Fibroblast of lung (primary cell): ENCODE data around the gene ITM2B. TPM values are rescaled to one million over a fixed set of nuclear protein-coding genes. Genes with fewer than 3 reads are reported as not detected.

ENCODE experiments used
- DNase-seq, 2 donors: peaks; one replicate each; pipeline versions ENCODE4 v3.0.0 to v3.0.0-alpha.2; 2010; ENCODE audit warnings: low read depth in 2 of 2
- H2AFZ ChIP-seq: 2 replicates; pipeline ENCODE4 v1.5.1; 2012; ENCODE audit warnings: low read length, control low read depth, inconsistent platforms
- H3K27ac ChIP-seq: 2 replicates; pipeline ENCODE4 v1.5.1; 2011; ENCODE audit warnings: low read length, control low read depth; ENCODE audit not compliant: insufficient read depth
- H3K27me3 ChIP-seq: 2 replicates; pipeline ENCODE4 v1.5.1; 2011; ENCODE audit warnings: mild to moderate bottlenecking, low read length; ENCODE audit not compliant: control insufficient read depth, insufficient read depth
- H3K36me3 ChIP-seq: 2 replicates; pipeline ENCODE4 v1.5.1; 2011; ENCODE audit warnings: low read length; ENCODE audit not compliant: control insufficient read depth, insufficient read depth
- H3K4me1 ChIP-seq: 2 replicates; pipeline ENCODE4 v1.5.1; 2011; ENCODE audit warnings: low read length; ENCODE audit not compliant: control insufficient read depth, insufficient read depth; ENCODE audit errors: extremely low read depth
- H3K4me2 ChIP-seq: 2 replicates; pipeline ENCODE4 v1.5.1; 2011; ENCODE audit warnings: low read length, control low read depth; ENCODE audit not compliant: insufficient read depth; ENCODE audit errors: extremely low read depth
- H3K4me3 ChIP-seq, 4 experiments: fragments of 200-600 bp in 1 of 4; sonication (generic) in 1 of 4; replicated peaks in 1 of 4; 2 replicates each; pipeline ENCODE4 v1.5.1; 2011 to 2016; ENCODE audit warnings: low read length in 4 of 4, low read depth in 3 of 4, mild to moderate bottlenecking in 3 of 4, control low read depth in 2 of 4, inconsistent platforms in 1 of 4, mixed read lengths in 1 of 4; ENCODE audit not compliant: insufficient read depth in 1 of 4; ENCODE audit errors: control extremely low read depth in 1 of 4
- H3K79me2 ChIP-seq: 2 replicates; pipeline ENCODE4 v1.5.1; 2012; ENCODE audit warnings: mild to moderate bottlenecking, low read length, inconsistent platforms; ENCODE audit not compliant: control insufficient read depth, insufficient read depth
- H3K9ac ChIP-seq: 2 replicates; pipeline ENCODE4 v1.5.1; 2011; ENCODE audit warnings: mild to moderate bottlenecking, low read length, control low read depth; ENCODE audit not compliant: insufficient read depth
- H3K9me3 ChIP-seq: 2 replicates; pipeline ENCODE4 v1.5.1; 2012; ENCODE audit warnings: low read depth, low read length; ENCODE audit not compliant: control insufficient read depth, insufficient read depth
- H4K20me1 ChIP-seq: 2 replicates; pipeline ENCODE4 v1.5.1; 2011; ENCODE audit warnings: low read length; ENCODE audit not compliant: control insufficient read depth, insufficient read depth; ENCODE audit errors: extremely low read depth
- EZH2 ChIP-seq: IDR thresholded peaks from 2 replicates; pipeline ENCODE4 v1.5.1; 2012; ENCODE audit warnings: low read length, control low read depth, mild to moderate bottlenecking; ENCODE audit errors: missing control alignments
- polyA plus RNA-seq, 2 donors: library from polyadenylated mRNA; depleted of rRNA in 1 of 2; stranded (reverse) in 1 of 2; unstranded in 1 of 2; fragments of >200 nt; gene quantifications; 2 replicates each; pipeline ENCODE4 v1.2.1, GENCODE V29; 2011 to 2012; ENCODE audit warnings: missing spikeins in 1 of 2
- total RNA-seq: library from RNA; depleted of rRNA; stranded (reverse); fragments of >200 nt; gene quantifications from 2 replicates; pipeline ENCODE4 v1.2.1, GENCODE V29; 2014
- TF ChIP-seq, protein P1 (sequence below), 2 donors: IDR thresholded peaks in 1 of 2; conservative IDR thresholded peaks in 1 of 2; 1 replicate in 1 of 2; 2 replicates in 1 of 2; pipeline ENCODE4 v1.5.1; 2011 to 2012; ENCODE audit warnings: low read length in 2 of 2, control low read depth in 1 of 2, inconsistent platforms in 1 of 2, low read depth in 1 of 2, mild to moderate bottlenecking in 1 of 2

Gene ITM2B
- total and polyA plus RNA-seq, 2 donors (not counting 1 experiment from before 2014, with no cell fraction given), result 117 to 645 TPM

- no peaks in the 10 kb centered on the region for H3K4me1 ChIP-seq
- H3K27ac ChIP-seq, result peak overlapping the region; percentile 98
- peak overlapping the region; percentile 97 for H3K9ac ChIP-seq
- no peaks in the 10 kb centered on the region for H3K36me3 ChIP-seq
- peak overlapping the region; percentile 68 for H2AFZ ChIP-seq
- H3K9me3 ChIP-seq, result no peaks in the 10 kb centered on the region
- peaks cover 35% of the 10 kb centered on the region for H3K79me2 ChIP-seq
- peak overlapping the region; percentile 98 for H3K4me2 ChIP-seq
- H3K27me3 ChIP-seq, result no peaks in the 10 kb centered on the region
- H4K20me1 ChIP-seq, result no peaks in the 10 kb centered on the region
- TF ChIP-seq EZH2, result no peak
- TF ChIP-seq, protein P1, sequence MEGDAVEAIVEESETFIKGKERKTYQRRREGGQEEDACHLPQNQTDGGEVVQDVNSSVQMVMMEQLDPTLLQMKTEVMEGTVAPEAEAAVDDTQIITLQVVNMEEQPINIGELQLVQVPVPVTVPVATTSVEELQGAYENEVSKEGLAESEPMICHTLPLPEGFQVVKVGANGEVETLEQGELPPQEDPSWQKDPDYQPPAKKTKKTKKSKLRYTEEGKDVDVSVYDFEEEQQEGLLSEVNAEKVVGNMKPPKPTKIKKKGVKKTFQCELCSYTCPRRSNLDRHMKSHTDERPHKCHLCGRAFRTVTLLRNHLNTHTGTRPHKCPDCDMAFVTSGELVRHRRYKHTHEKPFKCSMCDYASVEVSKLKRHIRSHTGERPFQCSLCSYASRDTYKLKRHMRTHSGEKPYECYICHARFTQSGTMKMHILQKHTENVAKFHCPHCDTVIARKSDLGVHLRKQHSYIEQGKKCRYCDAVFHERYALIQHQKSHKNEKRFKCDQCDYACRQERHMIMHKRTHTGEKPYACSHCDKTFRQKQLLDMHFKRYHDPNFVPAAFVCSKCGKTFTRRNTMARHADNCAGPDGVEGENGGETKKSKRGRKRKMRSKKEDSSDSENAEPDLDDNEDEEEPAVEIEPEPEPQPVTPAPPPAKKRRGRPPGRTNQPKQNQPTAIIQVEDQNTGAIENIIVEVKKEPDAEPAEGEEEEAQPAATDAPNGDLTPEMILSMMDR (conservative IDR thresholded peaks at IDR 0.05 in 1 of 2, IDR thresholded peaks at IDR 0.05 in 1 of 2; ENCODE audit: low read depth in 1 of 2, low read length in 2 of 2), result no peak
- peak overlapping the region; percentile 60 to 91 (median 79) for H3K4me3 ChIP-seq
- no peak for DNase-seq
Measured at GRCh38 chr13:48302871-48303358, 69.9 kb downstream of the ITM2B start.

GRCh38 chr13:48303359-48304142 is 70.5 kb downstream of the ITM2B start, which contains the start of gene RB1:
RB1 (plus strand) TSS chr13:48303751; CDS start chr13:48303913, 162 bp downstream.
- H2AFZ ChIP-seq, result peak within 1 kb of the TSS; percentile 68
- H3K9ac ChIP-seq, result peak within 1 kb of the TSS; percentile 97
- H3K27me3 ChIP-seq, result no peaks in the 10 kb centered on the region
- no peaks in the 10 kb centered on the region for H3K9me3 ChIP-seq
- no peak for TF ChIP-seq EZH2
- TF ChIP-seq, protein P1 (conservative IDR thresholded peaks at IDR 0.05 in 1 of 2, IDR thresholded peaks at IDR 0.05 in 1 of 2; ENCODE audit: low read depth in 1 of 2, low read length in 2 of 2), result no peak
- peak; percentile 90 to 91 for DNase-seq
- H3K27ac ChIP-seq, result peak within 1 kb of the TSS; percentile 98
- no peaks in the 10 kb centered on the region for H3K36me3 ChIP-seq
- H3K4me2 ChIP-seq, result peak within 1 kb of the TSS; percentile 98
- H3K4me1 ChIP-seq, result no peaks in the 10 kb centered on the region
- peaks cover 35% of the 10 kb centered on the region for H3K79me2 ChIP-seq
- H4K20me1 ChIP-seq, result no peaks in the 10 kb centered on the region
- peak within 1 kb of the TSS; percentile 60 to 98 (median 80) for H3K4me3 ChIP-seq

- Histone ChIP-seq H3K27me3 (no peaks in the 10 kb centered on the region), H3K9me3 (no peaks in the 10 kb centered on the region), H3K4me2 (peak overlapping the region; percentile 98), H3K36me3 (no peaks in the 10 kb centered on the region), H3K4me3 (peak overlapping the region; percentile 60 to 98 (median 80)), H2AFZ (peak overlapping the region; percentile 12), H3K79me2 (peaks cover 36% of the 10 kb centered on the region), H3K9ac (peak overlapping the region; percentile 97), H3K27ac (peak overlapping the region; percentile 98), H3K4me1 (no peaks in the 10 kb centered on the region), H4K20me1 (no peaks in the 10 kb centered on the region)
- TF ChIP-seq, protein P1 (conservative IDR thresholded peaks at IDR 0.05 in 1 of 2, IDR thresholded peaks at IDR 0.05 in 1 of 2; ENCODE audit: low read depth in 1 of 2, low read length in 2 of 2), result no peak
- no peak for TF ChIP-seq EZH2
- peak; percentile 61 to 64 for DNase-seq
Measured at GRCh38 chr13:48304143-48304876, 71.3 kb downstream of the ITM2B start.
